ENCODE results near the gene GNG5.
"Not testable (repeated sequence)": the region's sequence is repeated elsewhere in the genome, so short reads cannot be mapped to it uniquely, and the experiment has no call there.

The GNG5 gene

DNA sequence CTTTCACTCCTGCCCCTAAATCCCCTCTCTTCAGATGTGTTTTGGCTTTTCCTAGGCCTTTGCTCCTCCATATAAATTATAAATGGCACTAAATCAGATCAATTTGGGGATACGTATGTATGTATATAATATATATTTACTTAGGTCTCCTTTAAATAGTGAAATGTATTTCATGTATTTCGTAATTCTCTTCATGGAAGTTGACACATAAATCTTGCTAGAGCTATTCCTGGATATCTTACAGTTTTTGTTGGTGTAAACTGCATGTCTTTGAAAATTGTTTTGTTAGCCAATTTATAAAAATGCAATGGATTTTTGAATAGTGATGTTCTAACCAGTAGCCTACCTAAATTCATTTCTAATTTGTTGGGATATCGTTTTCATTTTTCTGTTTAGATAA, 18.3 kb downstream of the GNG5 start:
- DNase-seq = peak in 1 of 2 donors; percentile 38

DNA sequence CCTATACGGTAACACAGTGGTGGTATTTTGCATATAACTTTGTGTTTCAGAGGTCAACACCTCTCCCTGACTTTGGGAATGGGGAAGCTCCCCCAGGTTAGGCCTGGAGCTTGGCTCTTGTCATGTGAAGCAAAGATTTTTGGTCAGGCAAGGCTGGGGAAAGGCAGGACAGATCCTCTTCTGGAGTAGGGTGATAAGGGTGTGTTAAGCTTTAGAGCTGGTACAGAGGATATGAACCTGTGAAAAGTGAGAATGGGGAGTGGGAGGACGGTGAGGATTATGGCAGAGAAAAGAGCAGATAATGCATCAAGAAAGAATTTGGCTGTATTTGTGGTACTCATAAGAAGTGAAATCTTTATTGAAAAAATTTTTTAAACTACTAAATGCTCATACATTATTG, 25.1 kb downstream of the GNG5 start:
- no peak for DNase-seq

DNA sequence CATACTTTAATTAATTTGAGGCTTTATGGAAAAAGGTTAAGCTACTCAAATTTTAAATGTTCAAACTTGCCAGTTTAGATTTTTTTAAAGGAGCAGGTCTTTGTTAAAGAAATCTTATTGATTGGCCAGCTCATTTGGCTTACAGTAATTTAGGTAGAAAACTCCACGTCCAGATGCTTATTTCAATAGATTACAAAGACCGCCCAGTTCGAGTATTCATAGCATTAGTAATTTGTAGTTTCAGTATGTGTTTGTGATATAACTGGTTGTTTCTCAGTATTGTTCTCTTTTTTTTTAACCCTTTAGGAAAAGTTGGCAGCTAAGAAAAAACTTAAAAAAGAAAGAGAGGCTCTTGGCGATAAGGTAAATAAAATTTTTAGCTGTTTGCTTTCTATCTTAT, 25.7 kb downstream of the GNG5 start:
- no peak for DNase-seq

DNA sequence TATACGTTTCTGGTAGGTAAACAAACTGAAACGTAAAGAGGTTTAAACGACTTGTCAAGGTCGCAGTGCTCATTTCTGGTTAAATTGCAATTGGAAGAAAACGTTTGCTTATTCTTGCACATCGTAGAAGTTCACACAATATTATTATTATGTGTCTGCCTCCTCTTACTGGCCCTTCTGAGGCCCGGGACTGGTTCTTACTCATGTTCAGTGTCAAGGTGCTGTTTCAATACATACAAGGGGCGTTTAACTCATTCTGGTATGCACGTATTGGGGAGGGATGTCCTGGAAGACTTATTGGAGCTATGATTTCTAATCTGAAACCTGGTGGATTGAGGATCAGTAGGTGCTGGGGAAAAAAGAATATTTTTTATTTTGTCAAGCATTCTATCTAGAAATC, 26.4 kb downstream of the GNG5 start:
- DNase-seq = no peak

DNA sequence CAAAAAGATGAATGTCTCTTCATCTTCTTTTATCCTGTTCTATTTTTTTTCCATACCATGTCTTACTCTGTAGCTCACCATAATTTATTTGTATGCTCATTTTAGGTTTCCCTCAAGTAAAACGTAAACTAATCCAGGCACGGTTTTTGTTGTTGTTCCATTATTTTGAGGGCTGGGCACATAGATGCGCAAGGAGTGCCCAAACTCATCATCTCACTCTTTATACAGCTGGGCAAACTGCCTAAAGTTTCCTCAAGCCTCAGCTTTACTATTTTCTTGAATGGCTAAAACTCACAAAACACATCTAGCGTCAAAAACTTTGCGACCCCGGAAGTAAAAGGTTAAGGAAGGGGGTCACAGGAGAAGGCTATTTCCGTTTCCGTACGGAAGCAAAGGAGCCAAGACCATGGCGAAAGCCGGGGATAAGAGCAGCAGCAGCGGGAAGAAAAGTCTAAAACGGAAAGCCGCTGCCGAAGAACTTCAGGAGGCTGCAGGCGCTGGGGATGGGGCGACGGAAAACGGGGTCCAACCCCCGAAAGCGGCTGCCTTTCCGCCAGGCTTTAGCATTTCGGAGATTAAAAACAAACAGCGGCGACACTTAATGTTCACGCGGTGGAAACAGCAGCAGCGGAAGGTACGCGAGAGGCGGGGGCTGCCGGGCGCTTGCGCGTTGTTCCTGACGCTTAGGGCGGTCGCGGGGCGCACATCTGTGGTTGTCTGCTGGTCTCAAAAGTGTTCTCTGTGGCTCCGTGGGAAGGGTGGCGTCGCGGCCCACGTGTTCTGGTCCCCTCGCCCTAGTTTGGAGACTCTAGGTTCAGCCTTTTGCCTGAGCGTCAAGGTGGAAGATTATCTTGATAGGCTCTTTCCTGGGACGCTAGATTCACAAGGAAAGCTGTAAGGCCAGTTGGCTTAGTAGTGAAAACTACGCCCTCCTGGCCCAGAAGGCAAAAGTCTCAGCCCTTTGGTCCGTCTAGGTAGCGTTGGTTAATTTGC, 27.2 kb downstream of the GNG5 start, which contains the start of gene RPF1:
TSS of gene RPF1 (plus strand) at position 391 of the 993 bp plus-strand sequence. CDS start at position 407, 16 bp downstream.
- DNase-seq = peak; percentile 77 to 82

DNA sequence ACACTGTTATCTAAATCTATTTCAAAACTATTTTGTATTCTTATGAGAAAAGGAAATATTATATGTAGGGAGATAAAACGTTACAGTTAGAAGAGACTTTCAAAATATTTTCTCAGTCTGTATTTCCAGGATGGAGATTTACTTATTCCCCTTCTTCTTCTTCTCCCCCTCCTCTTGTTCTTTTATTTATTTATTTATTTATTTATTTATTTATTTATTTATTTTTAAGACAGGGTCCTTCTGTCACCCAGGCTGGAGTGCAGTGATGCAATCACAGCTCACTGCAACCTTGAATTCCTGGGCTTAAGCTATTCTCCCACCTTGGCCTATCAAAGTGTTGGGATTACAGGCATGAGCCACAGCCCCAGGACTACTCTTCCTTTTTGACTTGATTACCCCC, 30.2 kb downstream of the GNG5 start:
- DNase-seq = no peak

DNA sequence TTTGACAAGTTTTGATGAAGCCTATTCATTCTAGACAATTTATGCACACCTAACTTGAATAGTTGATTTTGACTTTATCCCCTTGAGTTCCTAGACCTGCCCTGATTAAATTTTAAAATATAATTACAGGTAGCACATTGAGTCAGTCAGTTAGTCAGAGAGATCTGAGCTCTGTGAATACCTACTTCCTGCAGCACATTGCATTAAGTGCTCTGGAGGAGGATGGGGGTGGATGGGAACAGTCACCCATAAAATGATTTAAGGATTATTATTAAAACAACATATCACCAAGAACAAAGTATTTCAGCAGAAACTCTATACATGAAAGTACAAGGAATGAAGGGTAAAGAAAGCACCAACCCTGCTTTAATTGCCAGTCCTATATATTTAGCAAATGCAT, 39.1 kb downstream of the GNG5 start:
- no peak for DNase-seq

DNA sequence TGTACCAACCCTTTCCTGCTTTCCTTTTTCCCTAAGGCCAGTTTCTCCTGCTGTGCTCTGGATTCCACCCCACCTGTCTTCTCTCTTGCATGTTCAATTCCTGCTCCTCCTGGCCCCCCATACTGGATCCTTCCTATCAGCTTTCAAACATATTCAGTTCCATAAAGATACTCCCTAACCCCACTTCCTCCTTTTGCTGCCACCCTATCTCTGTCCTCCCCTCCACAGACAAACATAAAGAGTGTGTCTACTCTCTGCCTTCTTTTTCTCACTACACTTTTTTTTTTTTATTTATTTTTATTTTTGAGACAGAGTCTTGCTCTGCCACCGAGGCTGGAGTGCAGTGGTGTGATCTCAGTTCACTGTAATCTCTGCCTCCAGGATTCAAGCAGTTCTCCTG, 44.3 kb downstream of the GNG5 start:
- no peak for DNase-seq

DNA sequence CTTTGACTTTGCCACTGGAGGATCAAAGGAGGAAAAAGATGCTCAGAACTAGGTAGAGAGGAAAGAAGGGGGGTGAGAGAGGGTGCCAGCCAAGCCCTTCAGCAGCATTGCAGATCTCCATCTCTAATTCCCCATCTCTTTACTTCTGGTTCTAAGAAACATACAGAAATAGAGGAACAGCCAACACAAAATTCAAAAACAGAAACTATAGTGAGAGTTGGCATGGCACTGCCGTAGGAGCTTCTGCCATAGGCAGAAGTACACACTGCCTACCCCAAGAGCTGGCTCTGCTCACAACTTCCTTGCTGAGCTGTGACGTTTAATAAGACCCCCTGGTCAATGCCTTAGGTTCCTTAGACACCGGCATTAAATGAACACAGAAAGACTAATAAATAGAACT, 53.9 kb downstream of the GNG5 start:
- DNase-seq = peak; percentile 39 to 56

DNA sequence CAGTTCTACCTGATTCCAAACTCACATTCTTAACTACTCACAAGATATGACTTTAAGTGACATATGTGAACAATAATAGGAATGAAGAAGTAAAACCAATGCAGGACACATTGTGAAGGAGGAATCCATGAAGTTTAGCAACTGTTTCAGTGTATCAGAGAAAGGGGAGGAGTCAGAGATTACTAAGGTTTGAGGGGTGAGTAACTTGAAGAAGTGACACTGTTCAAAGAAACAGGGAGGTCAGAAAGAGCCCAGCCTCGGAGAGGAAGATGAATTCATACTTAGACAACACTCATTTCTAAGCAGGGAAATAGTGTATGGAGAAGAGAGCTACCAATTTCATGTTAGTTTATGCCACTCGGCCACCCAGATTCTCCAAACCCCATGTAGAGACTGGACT, 55.5 kb downstream of the GNG5 start:
- peak; percentile 65 to 87 for DNase-seq

DNA sequence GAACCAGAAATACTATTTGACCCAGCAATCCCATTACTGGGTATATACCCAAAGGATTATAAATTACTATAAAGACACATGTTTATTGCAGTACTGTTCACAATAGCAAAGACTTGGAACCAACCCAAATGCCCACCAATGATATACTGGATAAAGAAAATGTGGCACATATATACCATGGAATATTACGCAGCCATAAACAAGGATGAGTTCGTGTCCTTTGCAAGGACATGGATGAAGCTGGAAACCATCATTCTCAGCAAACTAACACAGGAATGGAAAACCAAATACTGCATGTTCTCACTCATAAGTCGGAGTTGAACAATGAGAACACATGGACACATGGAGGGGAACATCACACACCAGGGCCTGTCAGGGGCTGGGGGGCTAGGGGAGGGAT, 57.7 kb downstream of the GNG5 start:
- DNase-seq = not testable (repeated sequence)
